ENCODE measurements around the gene MRLN. TPM values are rescaled to one million over a fixed set of nuclear protein-coding genes. Genes with fewer than 3 reads are reported as not detected.
A peak's percentile ranks its signal among the peaks of the same experiment; 100 is the strongest.

Gene MRLN
- total RNA-seq, 4 donors from 2014 or later: not detected

DNA sequence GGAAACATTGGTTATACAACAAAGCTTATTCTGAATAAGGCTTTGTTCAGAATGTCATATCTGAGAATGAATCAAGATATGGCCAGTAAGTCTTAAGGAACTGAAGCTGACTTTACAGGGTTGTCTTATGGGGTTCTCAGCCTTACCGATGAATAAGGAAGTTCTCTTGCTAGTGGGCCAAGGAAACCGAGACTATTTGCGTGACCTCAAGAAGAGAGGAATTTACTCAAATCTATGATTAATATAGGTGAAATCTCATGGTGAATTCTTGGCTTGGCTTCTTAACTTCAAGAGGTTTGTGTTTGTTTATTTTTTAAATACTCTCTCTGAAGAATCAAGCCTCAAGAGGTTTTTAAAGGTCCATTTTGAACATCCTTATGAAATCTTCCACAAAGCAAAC is 4.7 kb upstream of the MRLN start:
- WGBS, 2 donors: 58 to 65% methylated on average over 3 of the region's 3 CpGs
- no peaks in the 10 kb centered on the region for H3K27me3 ChIP-seq
- intact Hi-C loops (cut with DNase I): no loop called here
- H3K9me3 ChIP-seq: no peaks in the 10 kb centered on the region
- TF ChIP-seq, protein P1, sequence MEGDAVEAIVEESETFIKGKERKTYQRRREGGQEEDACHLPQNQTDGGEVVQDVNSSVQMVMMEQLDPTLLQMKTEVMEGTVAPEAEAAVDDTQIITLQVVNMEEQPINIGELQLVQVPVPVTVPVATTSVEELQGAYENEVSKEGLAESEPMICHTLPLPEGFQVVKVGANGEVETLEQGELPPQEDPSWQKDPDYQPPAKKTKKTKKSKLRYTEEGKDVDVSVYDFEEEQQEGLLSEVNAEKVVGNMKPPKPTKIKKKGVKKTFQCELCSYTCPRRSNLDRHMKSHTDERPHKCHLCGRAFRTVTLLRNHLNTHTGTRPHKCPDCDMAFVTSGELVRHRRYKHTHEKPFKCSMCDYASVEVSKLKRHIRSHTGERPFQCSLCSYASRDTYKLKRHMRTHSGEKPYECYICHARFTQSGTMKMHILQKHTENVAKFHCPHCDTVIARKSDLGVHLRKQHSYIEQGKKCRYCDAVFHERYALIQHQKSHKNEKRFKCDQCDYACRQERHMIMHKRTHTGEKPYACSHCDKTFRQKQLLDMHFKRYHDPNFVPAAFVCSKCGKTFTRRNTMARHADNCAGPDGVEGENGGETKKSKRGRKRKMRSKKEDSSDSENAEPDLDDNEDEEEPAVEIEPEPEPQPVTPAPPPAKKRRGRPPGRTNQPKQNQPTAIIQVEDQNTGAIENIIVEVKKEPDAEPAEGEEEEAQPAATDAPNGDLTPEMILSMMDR (IDR thresholded peaks at IDR 0.05): no peak
- no peak for TF ChIP-seq POLR2A (IDR thresholded peaks at IDR 0.05)
- no peaks in the 10 kb centered on the region for H3K36me3 ChIP-seq
- no peak overlapping the region for H3K27ac ChIP-seq
- H3K4me1 ChIP-seq: no peaks in the 10 kb centered on the region
- no peak for DNase-seq
- H3K4me3 ChIP-seq: no peak overlapping the region

DNA sequence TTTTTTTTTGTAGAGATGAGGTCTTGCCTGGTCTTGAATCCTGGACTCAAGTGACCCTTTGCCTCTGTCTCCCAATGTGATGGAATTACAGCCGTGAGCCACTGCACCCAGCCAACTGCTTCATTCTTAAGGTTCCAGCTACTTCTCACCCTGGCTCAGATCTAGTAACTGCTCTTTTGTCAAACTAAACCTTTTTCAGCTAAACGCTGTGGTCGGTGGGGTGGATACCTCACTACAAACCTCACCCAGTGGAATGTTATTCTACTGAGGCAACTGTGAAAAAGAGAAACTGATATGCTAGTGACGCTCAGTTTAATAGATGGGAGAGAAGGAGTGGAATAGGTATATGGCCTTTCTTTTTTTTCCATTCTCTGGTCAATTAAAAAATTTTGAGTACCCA is 1.7 kb upstream of the MRLN start:
- H3K36me3 ChIP-seq: no peaks in the 10 kb centered on the region
- DNase-seq: no peak
- H3K4me3 ChIP-seq: no peak overlapping the region
- no peak overlapping the region for H3K27ac ChIP-seq
- H3K4me1 ChIP-seq: no peaks in the 10 kb centered on the region
- 86 to 89% methylated on average over 4 of the region's 4 CpGs for WGBS, 2 donors
- H3K27me3 ChIP-seq: no peaks in the 10 kb centered on the region
- intact Hi-C loops (cut with DNase I): no loop called here
- no peak for TF ChIP-seq POLR2A (IDR thresholded peaks at IDR 0.05)
- TF ChIP-seq, protein P1 (IDR thresholded peaks at IDR 0.05): no peak
- no peaks in the 10 kb centered on the region for H3K9me3 ChIP-seq

DNA sequence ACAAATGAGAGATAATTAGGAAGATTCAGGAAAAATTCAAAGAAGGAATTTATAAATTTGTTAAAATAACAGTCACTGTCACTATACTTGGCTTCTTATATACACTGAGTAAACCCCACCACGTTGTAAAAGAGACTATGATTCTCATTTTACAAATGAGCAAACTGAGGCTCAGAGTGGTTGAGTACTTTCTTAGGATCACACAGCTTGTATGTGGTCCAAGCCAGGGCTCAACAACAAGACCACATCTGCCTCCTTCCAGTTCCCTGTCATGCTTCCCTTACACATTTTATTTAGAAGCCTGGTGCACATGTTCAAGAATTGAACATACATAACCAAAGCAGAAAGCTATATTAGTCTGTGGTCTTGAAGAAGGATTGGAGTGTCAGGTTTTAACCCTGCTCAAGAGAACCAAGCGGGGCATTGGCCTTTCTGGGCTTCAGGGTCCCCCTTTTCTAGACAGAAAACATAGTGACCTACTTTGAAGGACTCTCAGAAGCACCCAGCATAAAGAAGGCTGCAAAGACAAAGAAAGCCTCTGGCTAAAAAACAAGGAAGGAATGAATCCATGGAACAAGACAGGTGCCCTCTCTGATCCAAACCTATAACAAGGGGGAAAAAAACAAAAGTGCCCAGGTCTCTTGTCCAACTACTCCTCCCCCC is 846 bp downstream of the MRLN start:
- TF ChIP-seq POLR2A (IDR thresholded peaks at IDR 0.05): no peak
- TF ChIP-seq, protein P1 (IDR thresholded peaks at IDR 0.05): no peak
- DNase-seq: no peak
- H3K27ac ChIP-seq: no peak overlapping the region
- H3K9me3 ChIP-seq: no peaks in the 10 kb centered on the region
- no peaks in the 10 kb centered on the region for H3K36me3 ChIP-seq
- WGBS, 2 donors: 67 to 74% methylated on average over 2 of the region's 2 CpGs
- no peaks in the 10 kb centered on the region for H3K4me1 ChIP-seq
- no peaks in the 10 kb centered on the region for H3K27me3 ChIP-seq
- intact Hi-C loops (cut with DNase I): no loop called here
- H3K4me3 ChIP-seq: no peak overlapping the region

DNA sequence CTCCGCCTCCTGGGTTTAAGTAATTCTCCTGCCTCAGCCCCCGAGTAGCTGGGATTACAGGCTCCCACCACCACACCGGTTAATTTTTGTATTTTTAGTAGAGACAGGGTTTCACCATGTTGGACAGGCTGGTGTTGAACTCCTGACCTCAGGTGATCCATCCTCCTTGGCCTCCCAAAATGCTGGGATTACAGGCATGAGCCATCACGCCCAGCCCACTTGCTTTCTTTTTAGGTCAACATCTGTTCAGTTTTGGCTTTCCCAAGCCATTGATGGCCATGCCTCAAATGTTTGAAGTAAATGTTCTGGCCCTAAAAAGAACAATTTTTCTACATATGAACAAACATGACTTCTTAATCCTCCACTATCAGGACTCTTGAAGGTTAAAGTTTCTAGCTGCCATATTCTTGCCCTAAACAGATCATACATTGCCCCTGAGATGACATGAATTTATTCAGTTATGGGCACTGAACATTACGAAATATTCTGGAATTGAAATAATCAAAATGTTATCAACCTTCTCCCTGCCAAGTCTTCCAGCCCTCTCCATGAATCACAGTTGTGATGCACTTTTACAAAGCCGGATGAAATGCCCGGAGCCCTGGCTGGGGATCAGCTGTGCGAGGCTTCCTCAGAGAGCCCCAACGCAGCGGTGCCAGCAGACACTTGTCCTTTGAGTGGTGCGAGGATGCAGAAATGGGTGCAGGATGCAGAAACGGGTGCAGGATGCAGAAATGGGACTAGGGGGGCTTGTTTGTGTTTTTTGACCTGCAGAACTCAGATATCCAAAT is 2.9 kb downstream of the MRLN start:
- TF ChIP-seq, protein P1 (IDR thresholded peaks at IDR 0.05): no peak
- no peak for TF ChIP-seq POLR2A (IDR thresholded peaks at IDR 0.05)
- Histone ChIP-seq H3K36me3 (no peaks in the 10 kb centered on the region), H3K27me3 (no peaks in the 10 kb centered on the region), H3K4me1 (no peaks in the 10 kb centered on the region), H3K4me3 (no peak overlapping the region), H3K9me3 (no peaks in the 10 kb centered on the region), H3K27ac (no peak overlapping the region)
- intact Hi-C loops (cut with DNase I): no loop called here
- 58 to 59% methylated on average over 8 to 12 of the region's 12 CpGs for WGBS, 2 donors
- DNase-seq: no peak

DNA sequence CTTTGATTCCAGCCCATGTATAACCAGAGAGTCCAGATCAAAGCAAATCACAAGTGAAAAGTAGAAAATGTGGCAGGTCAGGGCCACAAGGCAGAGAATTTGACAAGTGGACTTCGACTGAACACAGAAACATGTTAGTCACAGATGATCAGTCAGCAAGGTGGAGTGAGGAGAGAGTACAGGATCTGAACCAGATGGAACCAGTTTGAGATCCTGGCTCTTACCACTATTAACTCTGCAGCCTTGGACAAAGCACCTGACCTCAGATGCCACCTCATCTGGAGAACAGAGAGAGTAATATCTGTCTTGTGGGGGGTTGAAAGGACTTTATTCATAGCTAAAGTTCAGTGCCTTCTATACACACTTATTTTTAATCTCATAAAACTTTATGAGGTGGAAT is 4.4 kb downstream of the MRLN start:
- no peak for DNase-seq
- intact Hi-C loops (cut with DNase I): no loop called here

More for the DNA sequence above, 4.4 kb downstream of the MRLN start:
- Histone ChIP-seq H3K27me3 (no peaks in the 10 kb centered on the region), H3K27ac (peak overlapping the region in 1 of 4 donors; percentile 29), H3K36me3 (no peaks in the 10 kb centered on the region), H3K4me1 (no peaks in the 10 kb centered on the region), H3K9me3 (no peaks in the 10 kb centered on the region), H3K4me3 (no peak overlapping the region)
- 17 to 45% methylated on average over 1 of the region's 1 CpG for WGBS, 2 donors
- TF ChIP-seq POLR2A (IDR thresholded peaks at IDR 0.05): no peak
- TF ChIP-seq, protein P1 (IDR thresholded peaks at IDR 0.05): no peak

Data from esophagus squamous epithelium (tissue), 5 donors.